PC-9 (cell line): ENCODE measurements around the gene GPR143.

Experiments used
- EZH2 ChIP-seq: fragments of 200-600 bp; sonication (generic); IDR thresholded peaks from 2 replicates; pipeline ENCODE4 v1.8.0; 2017; ENCODE audit warnings: antibody characterized with exemption, low read depth
- TF ChIP-seq, protein P1 (sequence below): fragments of 200-600 bp; sonication (generic); conservative IDR thresholded peaks from 2 replicates; pipeline ENCODE4 v1.6.1; 2017; ENCODE audit warnings: mixed run types, antibody characterized with exemption, mild to moderate bottlenecking, moderate library complexity

DNA sequence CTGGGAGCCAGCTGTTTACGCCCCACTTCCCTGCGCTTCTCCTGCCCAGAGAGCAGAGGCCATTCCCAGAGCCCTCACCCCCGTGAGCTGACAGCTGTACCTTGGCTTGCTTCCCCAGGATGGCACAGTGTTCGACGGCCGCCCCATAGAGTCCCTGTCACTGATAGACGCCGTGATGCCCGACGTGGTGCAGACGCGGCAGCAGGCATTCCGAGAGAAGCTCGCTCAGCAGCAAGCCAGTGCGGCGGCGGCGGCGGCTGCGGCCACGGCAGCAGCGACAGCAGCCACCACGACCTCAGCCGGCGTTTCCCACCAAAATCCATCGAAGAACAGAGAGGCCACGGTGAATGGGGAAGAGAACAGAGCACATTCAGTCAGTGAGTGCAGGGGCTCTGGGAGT lies 77.7 kb downstream of the GPR143 start:
- TF ChIP-seq, protein P1, sequence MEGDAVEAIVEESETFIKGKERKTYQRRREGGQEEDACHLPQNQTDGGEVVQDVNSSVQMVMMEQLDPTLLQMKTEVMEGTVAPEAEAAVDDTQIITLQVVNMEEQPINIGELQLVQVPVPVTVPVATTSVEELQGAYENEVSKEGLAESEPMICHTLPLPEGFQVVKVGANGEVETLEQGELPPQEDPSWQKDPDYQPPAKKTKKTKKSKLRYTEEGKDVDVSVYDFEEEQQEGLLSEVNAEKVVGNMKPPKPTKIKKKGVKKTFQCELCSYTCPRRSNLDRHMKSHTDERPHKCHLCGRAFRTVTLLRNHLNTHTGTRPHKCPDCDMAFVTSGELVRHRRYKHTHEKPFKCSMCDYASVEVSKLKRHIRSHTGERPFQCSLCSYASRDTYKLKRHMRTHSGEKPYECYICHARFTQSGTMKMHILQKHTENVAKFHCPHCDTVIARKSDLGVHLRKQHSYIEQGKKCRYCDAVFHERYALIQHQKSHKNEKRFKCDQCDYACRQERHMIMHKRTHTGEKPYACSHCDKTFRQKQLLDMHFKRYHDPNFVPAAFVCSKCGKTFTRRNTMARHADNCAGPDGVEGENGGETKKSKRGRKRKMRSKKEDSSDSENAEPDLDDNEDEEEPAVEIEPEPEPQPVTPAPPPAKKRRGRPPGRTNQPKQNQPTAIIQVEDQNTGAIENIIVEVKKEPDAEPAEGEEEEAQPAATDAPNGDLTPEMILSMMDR: no peak
- no peak for TF ChIP-seq EZH2
